OCI-LY7 (cell line): ENCODE results near the gene ADARB2. TPM values are rescaled to one million over a fixed set of nuclear protein-coding genes. Genes with fewer than 3 reads are reported as not detected.

Experiments used
- BruUV-seq: library from RNA; stranded (reverse); fragments of 400-500 nt; replicated peaks from 2 replicates; lab custom pipeline; 2021; lab: Mats Ljungman, UMichigan
- CTCF ChIA-PET: fragments of 300-600 bp; sonication (Branson Sonifier 250); formaldehyde crosslinking; loops from one replicate; lab custom pipeline; 2022; ENCODE audit warnings: antibody characterized with exemption; ENCODE audit not compliant: unreplicated experiment; lab: Charles Lee
- POLR2A ChIA-PET: fragments of 300-600 bp; sonication (Branson Sonifier 250); formaldehyde crosslinking; loops from one replicate; lab custom pipeline; 2022; ENCODE audit warnings: antibody characterized with exemption; lab: Charles Lee
- DNase-seq: peaks from one replicate; pipeline ENCODE4 v3.0.0-alpha.2; 2015; ENCODE audit warnings: low spot score
- H2AFZ ChIP-seq: fragments of 200-600 bp; sonication (generic), shearing (Covaris generic); 2 replicates; pipeline ENCODE4 v1.6.1; 2014; ENCODE audit warnings: mild to moderate bottlenecking, antibody characterized with exemption, low read length, moderate library complexity
- H3K27ac ChIP-seq: fragments of 200-600 bp; sonication (generic); 2 replicates; pipeline ENCODE4 v1.5.1; 2014; ENCODE audit warnings: mixed run types, low read depth, mild to moderate bottlenecking, moderate library complexity, low read length, inconsistent platforms; ENCODE audit not compliant: poor library complexity, severe bottlenecking
- H3K36me3 ChIP-seq: fragments of 200-600 bp; sonication (generic); 2 replicates; pipeline ENCODE4 v1.6.1; 2014; ENCODE audit warnings: mild to moderate bottlenecking, antibody characterized with exemption, low read length, moderate library complexity, mixed read lengths; ENCODE audit not compliant: insufficient read depth
- H3K4me1 ChIP-seq: fragments of 200-600 bp; sonication (generic); 2 replicates; pipeline ENCODE4 v1.5.1; 2014; ENCODE audit warnings: mild to moderate bottlenecking, low read length; ENCODE audit not compliant: insufficient read depth, poor library complexity, severe bottlenecking
- H3K4me2 ChIP-seq: fragments of 200-600 bp; sonication (generic); 2 replicates; pipeline ENCODE4 v1.6.1; 2014; ENCODE audit warnings: mild to moderate bottlenecking, low read length
- H3K4me3 ChIP-seq: fragments of 200-600 bp; sonication (generic); 2 replicates; pipeline ENCODE4 v1.5.1; 2014; ENCODE audit warnings: mild to moderate bottlenecking, low read depth, low read length; ENCODE audit not compliant: poor library complexity, severe bottlenecking
- H3K79me2 ChIP-seq: fragments of 200-600 bp; sonication (generic); 2 replicates; pipeline ENCODE4 v1.6.1; 2016; ENCODE audit warnings: low read depth, mild to moderate bottlenecking, low read length, moderate library complexity, mixed read lengths; ENCODE audit not compliant: insufficient read depth
- H3K9me2 ChIP-seq: fragments of 200-600 bp; sonication (generic); 2 replicates; pipeline ENCODE4 v1.6.1; 2016; ENCODE audit warnings: mild to moderate bottlenecking, low read length, mixed read lengths; ENCODE audit not compliant: insufficient read depth
- H3K9me3 ChIP-seq: fragments of 200-600 bp; sonication (generic); 2 replicates; pipeline ENCODE4 v1.6.1; 2014; ENCODE audit warnings: mild to moderate bottlenecking, mixed run types, low read length, mixed read lengths
- H4K20me1 ChIP-seq: fragments of 200-600 bp; sonication (generic); 2 replicates; pipeline ENCODE4 v1.6.1; 2014; ENCODE audit warnings: mild to moderate bottlenecking, antibody characterized with exemption, low read length, moderate library complexity, mixed read lengths; ENCODE audit not compliant: insufficient read depth
- EZH2phosphoT487 ChIP-seq: fragments of 200-600 bp; sonication (generic); IDR thresholded peaks from 2 replicates; pipeline ENCODE4 v1.6.1; 2018; ENCODE audit warnings: low read depth, borderline replicate concordance, mild to moderate bottlenecking, mixed run types, antibody characterized with exemption, low read length, moderate library complexity, mixed read lengths
- intact Hi-C: fragments of 100-400 bp; cut with micrococcal nuclease; formaldehyde crosslinking; loops from one replicate; pipeline ENCODE4 v1.10.0; 2022; ENCODE audit not compliant: unreplicated experiment
- total RNA-seq, 2 experiments: library from RNA; depleted of rRNA in 1 of 2; stranded (reverse); fragments of >200 nt in 1 of 2; shearing (Covaris generic) in 1 of 2; gene quantifications; 2 replicates each; pipeline ENCODE4 v1.2.3, GENCODE V29; 2014 to 2022
- TF ChIP-seq, protein P1 (sequence below): fragments of 200-600 bp; sonication (generic); conservative IDR thresholded peaks from 2 replicates; pipeline ENCODE4 v1.5.1; 2014; ENCODE audit warnings: mild to moderate bottlenecking, antibody characterized with exemption, low read length, moderate library complexity, mixed read lengths

The ADARB2 gene
- total RNA-seq, 2 experiments from 2014 or later = 0.03 TPM; not detected in 1

DNA sequence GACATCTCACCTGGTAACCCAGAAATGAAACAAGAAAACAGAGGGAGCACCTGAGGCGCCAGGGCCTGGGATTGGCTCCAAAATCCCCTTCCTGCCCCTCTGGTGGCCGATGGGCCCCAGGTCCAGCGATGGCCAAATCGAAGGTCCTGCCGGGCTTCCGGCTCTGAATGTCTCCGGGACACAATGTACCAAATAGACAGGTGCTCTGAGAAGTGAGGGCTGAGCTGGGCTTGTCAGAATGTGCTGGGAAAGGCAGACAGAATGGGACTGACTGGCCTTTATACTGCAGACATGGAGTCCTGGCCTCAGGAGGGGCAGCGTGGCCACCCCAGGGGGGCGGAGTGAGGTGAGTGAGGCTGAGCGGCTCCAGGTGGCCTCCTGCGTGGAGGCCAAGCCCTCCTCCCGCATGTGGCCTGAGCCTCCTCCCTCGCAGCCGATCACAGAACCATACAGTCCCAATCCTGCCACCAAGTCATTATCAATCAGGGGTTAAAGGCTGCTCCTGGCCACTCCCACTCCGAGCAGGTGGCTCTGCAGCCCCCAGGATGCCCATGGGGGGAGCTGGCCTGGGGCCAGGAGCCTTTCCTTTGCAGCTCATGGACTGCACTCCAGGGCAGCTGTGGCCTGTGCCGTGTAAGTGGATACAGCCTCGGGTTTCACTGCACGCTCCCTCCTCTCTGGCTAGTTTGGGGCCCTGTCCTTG is 185.5 kb downstream of the ADARB2 start:
- Histone ChIP-seq H4K20me1 (no peaks in the 10 kb centered on the region), H3K9me2 (no peaks in the 10 kb centered on the region), H3K79me2 (no peaks in the 10 kb centered on the region), H3K36me3 (no peaks in the 10 kb centered on the region), H3K4me1 (peaks cover 5% of the 10 kb centered on the region), H2AFZ (no peak overlapping the region), H3K27ac (no peak overlapping the region), H3K4me2 (no peak overlapping the region), H3K4me3 (no peak overlapping the region), H3K9me3 (no peaks in the 10 kb centered on the region)
- no peak for TF ChIP-seq EZH2phosphoT487
- intact Hi-C loops = no loop called here
- CTCF ChIA-PET = no interaction called here
- no peak for DNase-seq
- POLR2A ChIA-PET = interaction anchor here (1.0 kb wide), 1 partner anchor 43 kb away, joined by 5 read pairs; no protein-coding TSS in a partner anchor
- BruUV-seq = no TSS peak

DNA sequence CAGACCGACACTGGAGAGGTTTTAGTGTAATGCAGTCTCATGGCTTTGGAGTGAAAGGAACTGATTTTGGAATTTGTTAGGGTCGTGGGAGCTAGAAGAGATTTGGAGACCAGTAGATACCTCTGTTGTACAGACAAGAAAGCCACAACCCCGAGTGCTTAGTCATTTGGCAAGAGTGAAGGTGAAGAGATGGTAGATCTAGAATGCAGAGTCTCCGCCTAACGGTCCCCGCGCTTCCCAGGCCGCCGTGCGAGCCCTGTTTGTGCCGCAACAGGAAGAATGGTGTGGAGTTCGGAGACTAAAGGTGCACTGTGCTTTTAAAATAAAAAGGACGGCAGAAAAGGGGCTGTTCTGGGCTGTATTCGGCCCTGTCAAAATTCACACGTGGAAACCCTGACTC is 186.7 kb downstream of the ADARB2 start:
- intact Hi-C loops = no loop called here
- Histone ChIP-seq H3K36me3 (no peaks in the 10 kb centered on the region), H3K79me2 (no peaks in the 10 kb centered on the region), H3K9me2 (no peaks in the 10 kb centered on the region), H3K9me3 (no peaks in the 10 kb centered on the region), H3K4me1 (peaks cover 5% of the 10 kb centered on the region), H3K4me3 (no peak overlapping the region), H3K27ac (no peak overlapping the region), H4K20me1 (no peaks in the 10 kb centered on the region), H2AFZ (no peak overlapping the region), H3K4me2 (no peak overlapping the region)
- TF ChIP-seq, protein P1, sequence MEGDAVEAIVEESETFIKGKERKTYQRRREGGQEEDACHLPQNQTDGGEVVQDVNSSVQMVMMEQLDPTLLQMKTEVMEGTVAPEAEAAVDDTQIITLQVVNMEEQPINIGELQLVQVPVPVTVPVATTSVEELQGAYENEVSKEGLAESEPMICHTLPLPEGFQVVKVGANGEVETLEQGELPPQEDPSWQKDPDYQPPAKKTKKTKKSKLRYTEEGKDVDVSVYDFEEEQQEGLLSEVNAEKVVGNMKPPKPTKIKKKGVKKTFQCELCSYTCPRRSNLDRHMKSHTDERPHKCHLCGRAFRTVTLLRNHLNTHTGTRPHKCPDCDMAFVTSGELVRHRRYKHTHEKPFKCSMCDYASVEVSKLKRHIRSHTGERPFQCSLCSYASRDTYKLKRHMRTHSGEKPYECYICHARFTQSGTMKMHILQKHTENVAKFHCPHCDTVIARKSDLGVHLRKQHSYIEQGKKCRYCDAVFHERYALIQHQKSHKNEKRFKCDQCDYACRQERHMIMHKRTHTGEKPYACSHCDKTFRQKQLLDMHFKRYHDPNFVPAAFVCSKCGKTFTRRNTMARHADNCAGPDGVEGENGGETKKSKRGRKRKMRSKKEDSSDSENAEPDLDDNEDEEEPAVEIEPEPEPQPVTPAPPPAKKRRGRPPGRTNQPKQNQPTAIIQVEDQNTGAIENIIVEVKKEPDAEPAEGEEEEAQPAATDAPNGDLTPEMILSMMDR = no peak
- TF ChIP-seq EZH2phosphoT487 = no peak
- DNase-seq = no peak
- POLR2A ChIA-PET = no interaction called here
- BruUV-seq = no TSS peak
- CTCF ChIA-PET = no interaction called here

DNA sequence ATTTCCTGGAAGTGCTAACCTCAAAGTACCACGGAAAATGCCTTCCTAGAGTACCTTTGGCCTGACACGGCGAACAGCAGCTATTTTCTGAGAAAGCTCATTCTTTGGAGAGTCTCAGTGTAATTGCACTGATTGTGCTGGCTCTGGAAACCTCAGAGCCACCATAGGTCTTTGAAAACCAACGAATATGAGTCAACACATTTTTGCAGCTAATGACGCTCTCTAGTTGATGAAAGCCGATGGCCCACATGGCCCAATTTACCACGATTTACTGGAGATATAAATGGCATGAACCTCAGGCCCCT is 187.1 kb downstream of the ADARB2 start:
- intact Hi-C loops = no loop called here
- POLR2A ChIA-PET = no interaction called here
- CTCF ChIA-PET = no interaction called here
- no peaks in the 10 kb centered on the region for H3K79me2 ChIP-seq
- H3K9me2 ChIP-seq = no peaks in the 10 kb centered on the region
- no peak for DNase-seq
- H3K4me1 ChIP-seq = peaks cover 5% of the 10 kb centered on the region
- TF ChIP-seq EZH2phosphoT487 = no peak
- TF ChIP-seq, protein P1 = no peak
- no peak overlapping the region for H2AFZ ChIP-seq
- H3K27ac ChIP-seq = no peak overlapping the region
- H3K4me3 ChIP-seq = no peak overlapping the region
- H3K4me2 ChIP-seq = no peak overlapping the region
- no peaks in the 10 kb centered on the region for H4K20me1 ChIP-seq
- no peaks in the 10 kb centered on the region for H3K9me3 ChIP-seq
- H3K36me3 ChIP-seq = no peaks in the 10 kb centered on the region
- BruUV-seq = no TSS peak
